HCT116 (cell line): ENCODE measurements around the gene MBD3L1.

ENCODE experiments used
- CTCF ChIP-seq, 3 experiments: fragments of 200-600 bp in 1 of 3; sonication (generic) in 1 of 3; IDR thresholded peaks in 2 of 3; conservative IDR thresholded peaks in 1 of 3; 2 replicates each; pipeline ENCODE4 v1.5.1; 2012 to 2017; ENCODE audit warnings: low read depth in 2 of 3, low read length in 2 of 3, antibody characterized with exemption in 1 of 3, borderline replicate concordance in 1 of 3, control low read depth in 1 of 3, mild to moderate bottlenecking in 1 of 3, mixed read lengths in 1 of 3, mixed run types in 1 of 3, moderate library complexity in 1 of 3; ENCODE audit not compliant: insufficient read depth in 1 of 3
- EZH2 ChIP-seq: fragments of 200-600 bp; sonication (generic); IDR thresholded peaks from 2 replicates; pipeline ENCODE4 v1.6.1; 2017; ENCODE audit warnings: antibody characterized with exemption, mixed run types
- EZH2phosphoT487 ChIP-seq: fragments of 200-600 bp; IDR thresholded peaks from 2 replicates; pipeline ENCODE4 v1.6.1; 2018; ENCODE audit warnings: antibody characterized with exemption, borderline replicate concordance
- JUND ChIP-seq: IDR thresholded peaks from 2 replicates; pipeline ENCODE4 v1.6.1; 2012
- MAX ChIP-seq: IDR thresholded peaks from 2 replicates; pipeline ENCODE4 v1.6.1; 2012
- POLR2A ChIP-seq: IDR thresholded peaks from 2 replicates; pipeline ENCODE4 v1.7.0; 2011; ENCODE audit warnings: borderline replicate concordance; ENCODE audit not compliant: insufficient read depth, insufficient read length; ENCODE audit errors: extremely low read depth
- POLR2AphosphoS5 ChIP-seq: IDR thresholded peaks from 2 replicates; pipeline ENCODE4 v1.6.1; 2011; ENCODE audit warnings: mild to moderate bottlenecking, low read depth, low read length, moderate library complexity
- RAD21 ChIP-seq: IDR thresholded peaks from 2 replicates; pipeline ENCODE4 v1.6.1; 2012; ENCODE audit warnings: low read depth, mild to moderate bottlenecking
- REST ChIP-seq: IDR thresholded peaks from 2 replicates; pipeline ENCODE4 v1.6.1; 2012; ENCODE audit warnings: low read depth
- SRF ChIP-seq: IDR thresholded peaks from 2 replicates; pipeline ENCODE4 v1.6.1; 2012; ENCODE audit warnings: low read depth
- YY1 ChIP-seq: IDR thresholded peaks from 2 replicates; pipeline ENCODE4 v1.6.1; 2011; ENCODE audit warnings: low read length, low read depth, moderate library complexity, mild to moderate bottlenecking; ENCODE audit not compliant: insufficient replicate concordance; ENCODE audit errors: extremely low read depth
- ZFX ChIP-seq: fragments of 450-650 bp; IDR thresholded peaks from 2 replicates; pipeline ENCODE4 v1.6.1; 2017

- TF ChIP-seq REST = no peak
- no peak for TF ChIP-seq RAD21
- TF ChIP-seq CTCF (IDR thresholded peaks at IDR 0.05 in 2 of 3, conservative IDR thresholded peaks at IDR 0.05 in 1 of 3; ENCODE audit: borderline replicate concordance in 1 of 3, insufficient read depth in 1 of 3, low read depth in 2 of 3, low read length in 2 of 3) = no peak
- no peak for TF ChIP-seq JUND
- TF ChIP-seq EZH2phosphoT487 = no peak
- no peak for TF ChIP-seq ZFX
- TF ChIP-seq EZH2 = no peak
- TF ChIP-seq POLR2AphosphoS5 = no peak
- no peak for TF ChIP-seq YY1
- TF ChIP-seq POLR2A = no peak
- TF ChIP-seq SRF = no peak
- no peak for TF ChIP-seq MAX
Observed at GRCh38 chr19:8835446-8835845, 3.3 kb downstream of the MBD3L1 start.
